HG02885 (cell line): ENCODE data around the gene PALLD.
A peak's percentile ranks its signal among the peaks of the same experiment; 100 is the strongest.

Experiments
- ATAC-seq: cut with Tn5 transposase; IDR thresholded peaks from one replicate; pipeline ENCODE4 v1.9.1; 2021; ENCODE audit warnings: mild to moderate bottlenecking; ENCODE audit not compliant: unreplicated experiment, poor library complexity

Gene PALLD

DNA sequence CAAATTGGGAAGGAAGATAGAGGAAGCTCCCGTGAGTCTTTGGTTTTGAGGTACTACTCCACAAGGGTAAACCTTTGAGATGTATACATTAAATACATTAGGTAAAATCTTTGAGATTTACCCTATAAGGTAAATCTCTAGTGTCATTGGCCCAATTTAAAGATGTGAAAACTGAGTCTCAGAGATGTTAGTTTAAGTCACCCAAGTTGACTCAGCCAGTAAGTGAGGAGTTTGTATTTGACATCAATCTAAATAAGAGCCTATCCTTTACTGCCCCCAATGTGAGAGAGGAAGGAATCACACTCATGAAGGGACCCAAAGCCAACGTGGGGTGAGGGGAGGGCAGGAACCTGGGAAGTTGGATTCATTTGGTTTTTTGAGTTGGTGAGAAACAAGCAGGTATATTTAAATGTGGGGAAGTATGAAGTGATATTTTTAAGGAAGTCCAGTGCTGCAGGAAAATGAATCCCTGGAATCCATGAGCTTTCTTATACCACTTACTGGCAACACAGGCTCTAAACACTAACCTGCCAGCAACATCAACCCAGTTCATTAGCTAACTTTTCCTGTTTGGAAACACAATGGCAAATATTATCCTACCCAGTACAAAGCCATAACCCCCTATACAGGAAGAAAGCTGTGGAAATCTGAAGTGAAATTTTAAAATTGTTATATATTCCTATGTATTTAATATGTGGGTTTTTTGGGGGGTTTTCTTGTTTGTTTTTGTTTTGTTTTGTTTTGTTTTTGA, 55.3 kb downstream of the PALLD start:
- ATAC-seq = peak; percentile 52

DNA sequence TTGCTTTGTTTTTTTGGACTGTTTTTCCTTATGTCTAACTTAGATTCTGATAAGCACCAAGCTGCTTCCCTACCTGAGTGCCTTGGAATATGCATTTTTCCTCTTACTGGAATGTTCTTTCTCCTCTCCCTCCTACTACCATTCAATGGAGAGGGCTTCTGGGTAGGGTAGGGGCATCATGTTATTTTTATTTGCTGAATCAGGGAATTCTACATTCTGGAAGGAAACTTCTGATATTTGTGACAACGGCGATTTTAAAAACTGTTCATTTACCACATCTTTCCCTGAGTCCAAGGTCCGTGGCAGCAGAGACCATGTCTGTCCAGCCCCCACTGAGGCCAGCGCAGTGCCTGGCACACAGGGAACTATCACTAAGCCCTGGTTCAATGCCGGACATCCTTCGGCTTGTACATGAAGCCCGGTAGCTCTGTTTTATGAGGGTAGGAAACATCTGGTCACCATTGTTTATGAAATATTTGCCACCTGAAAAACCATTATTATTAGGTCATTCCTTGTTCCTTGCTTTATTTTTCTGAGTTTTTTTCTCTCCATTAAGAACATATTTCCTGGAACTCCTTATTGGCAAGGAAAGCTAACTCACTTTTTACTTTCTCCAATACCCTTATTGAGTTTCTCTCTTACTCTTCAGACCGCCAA, 57.0 kb downstream of the PALLD start:
- no peak for ATAC-seq

DNA sequence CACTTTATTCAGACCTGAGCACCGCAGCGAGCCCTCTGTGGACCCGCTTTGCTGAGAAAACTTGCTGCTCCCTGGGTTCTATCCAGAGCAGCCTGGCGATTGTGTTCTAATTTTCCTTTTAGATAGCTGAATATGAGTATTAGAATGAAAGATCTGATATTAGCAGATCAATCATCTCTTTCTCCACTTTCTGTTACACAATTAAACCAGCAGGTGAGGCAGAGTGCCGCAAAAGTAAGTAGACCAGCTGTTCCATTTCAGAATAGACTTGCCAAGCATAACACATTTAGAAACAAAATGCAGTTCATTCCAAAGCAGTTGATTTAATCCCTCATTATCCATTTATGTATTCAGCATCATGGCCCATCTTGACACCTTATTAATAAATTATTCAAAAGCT, 58.6 kb downstream of the PALLD start:
- no peak for ATAC-seq

DNA sequence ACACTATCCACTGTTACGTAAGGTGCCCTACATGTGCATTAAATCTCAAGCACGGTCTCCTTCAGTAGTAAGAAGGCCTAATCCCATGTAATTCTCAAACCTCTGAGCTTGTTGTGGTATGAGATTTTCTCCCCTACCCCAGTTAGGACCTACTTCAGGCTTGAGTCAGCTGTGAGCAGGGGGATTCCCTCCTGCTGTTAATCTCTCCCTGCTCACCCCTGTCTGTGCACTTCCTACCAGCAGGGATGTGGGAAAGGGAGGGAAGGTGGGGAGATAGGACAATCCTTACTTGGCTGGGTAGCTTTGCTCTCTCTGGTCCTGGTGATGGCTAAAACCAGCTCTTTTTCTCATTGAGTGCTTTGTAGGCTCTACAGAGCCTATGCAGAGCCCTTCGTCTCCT, 60.8 kb downstream of the PALLD start:
- no peak for ATAC-seq

DNA sequence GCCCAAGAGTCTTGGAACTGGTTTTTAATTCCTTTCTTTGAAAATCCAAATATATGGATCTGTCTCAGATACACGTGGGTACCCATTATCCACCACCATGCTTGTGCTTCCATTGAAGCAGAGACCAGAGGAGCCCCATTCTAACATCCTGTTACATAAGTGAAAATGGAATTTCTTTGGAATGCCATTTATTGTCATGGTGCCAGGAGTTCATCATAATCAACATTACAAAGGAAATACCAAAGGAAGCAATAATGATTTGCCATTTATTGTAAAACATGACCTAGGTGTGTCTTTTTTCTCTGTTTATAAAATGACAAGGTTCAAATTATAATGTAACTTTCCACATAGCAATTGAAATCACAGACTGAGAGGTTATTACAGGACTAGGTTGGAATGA, 61.7 kb downstream of the PALLD start:
- no peak for ATAC-seq

DNA sequence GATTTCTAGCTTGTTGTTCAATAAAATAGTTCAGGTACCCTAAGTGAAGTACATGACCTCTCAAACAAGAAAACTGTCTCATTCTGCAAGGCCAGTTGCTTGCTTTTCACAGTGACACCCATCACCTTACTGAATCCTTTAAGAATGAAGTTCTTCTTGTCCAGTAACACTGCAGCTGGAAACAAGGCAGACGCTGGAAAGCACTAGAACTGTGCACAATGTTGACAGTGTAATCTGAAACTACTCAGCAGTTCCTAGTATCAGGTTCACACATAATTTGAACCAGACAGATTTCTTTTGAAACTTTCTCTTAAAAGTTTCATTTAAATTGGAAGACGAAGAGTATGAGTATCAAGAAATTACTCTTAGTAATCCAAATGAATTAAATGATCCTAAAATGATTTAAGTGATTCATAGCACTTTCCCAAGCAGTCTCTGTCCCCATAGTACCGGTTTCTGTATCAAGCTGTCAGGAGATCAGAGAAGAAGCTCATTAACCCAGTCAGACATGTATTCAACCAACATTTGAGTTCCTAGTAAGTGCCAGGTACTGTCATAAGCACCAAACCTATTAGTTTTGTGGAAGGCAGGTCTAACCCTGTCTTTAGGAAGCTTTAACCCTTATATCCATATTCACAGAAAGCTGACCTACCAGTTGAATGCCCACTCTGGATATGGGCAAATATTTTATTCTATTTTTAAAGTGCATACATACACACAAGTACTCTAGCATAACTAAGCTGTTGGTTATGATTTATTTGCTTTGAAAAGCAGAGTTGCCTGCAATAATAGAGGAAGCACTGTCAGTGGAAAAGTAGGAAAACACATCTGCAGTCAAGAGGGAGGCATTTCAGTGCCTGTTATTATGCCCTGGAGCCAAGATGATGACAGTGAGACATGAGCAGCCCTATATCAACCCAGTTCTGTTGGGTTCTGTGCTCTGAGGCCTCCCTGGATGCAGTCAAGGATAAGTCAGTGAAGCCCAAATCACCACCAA, 63.6 kb downstream of the PALLD start:
- ATAC-seq = no peak

DNA sequence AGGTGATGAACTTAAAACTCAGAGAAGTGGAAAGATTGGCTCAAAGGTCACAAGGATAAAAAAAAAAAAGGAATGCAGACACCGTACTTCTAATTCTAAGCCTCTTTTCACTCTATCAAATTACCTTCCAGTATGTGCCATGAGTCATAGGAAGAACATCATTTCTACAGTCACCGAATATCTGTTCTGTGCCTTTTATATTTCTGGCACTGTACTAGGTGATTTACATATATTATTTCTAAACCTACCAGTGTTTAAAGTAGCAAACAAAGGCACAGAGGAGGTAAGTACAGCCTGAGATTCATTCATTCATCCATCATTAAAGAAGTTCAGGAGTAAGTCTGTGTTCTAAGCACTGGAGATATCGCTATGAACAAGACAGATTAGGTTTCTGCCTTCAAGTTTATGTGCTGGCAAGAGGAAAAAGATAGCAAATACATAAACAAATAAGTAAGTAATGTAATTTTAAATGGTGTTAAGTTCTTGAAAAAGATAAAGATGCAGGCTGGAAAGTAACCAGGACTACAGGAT, 65.3 kb downstream of the PALLD start:
- no peak for ATAC-seq

DNA sequence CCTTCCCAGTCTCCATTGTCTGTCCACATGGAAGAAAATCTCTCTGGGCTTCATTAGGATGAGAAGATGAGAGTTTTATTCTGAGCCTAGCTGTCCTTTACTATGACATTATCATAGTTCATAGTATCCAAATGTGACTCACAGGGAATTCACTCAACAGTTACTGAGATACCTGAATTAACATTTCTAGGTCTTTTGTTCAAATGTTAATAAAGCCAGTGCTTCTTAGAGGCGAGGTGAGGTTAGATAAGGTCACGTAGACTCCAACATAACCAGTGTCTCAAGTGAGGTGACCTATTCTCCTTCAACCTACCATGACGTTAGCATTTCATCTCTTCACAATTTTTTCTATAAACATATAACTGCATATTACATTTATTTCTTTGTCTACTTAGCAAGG, 67.2 kb downstream of the PALLD start:
- no peak for ATAC-seq

DNA sequence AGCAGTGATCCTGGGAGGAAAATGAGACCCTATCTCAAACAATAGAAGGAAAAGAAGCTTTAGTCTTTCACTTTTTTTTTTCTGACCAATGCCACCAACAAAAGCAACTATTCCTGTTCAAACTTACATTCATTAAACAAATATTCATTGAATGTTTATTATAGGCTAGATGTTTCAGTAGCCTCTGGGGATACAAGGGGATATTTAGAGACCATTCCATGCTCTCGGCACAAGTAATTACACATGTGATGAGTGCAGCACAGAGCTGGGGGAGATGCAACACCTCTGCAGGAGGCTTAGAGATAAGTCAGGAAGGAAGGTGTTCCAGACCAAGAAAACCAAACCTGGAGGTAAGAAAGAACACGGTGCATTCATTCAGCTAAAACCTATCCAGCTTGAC, 68.3 kb downstream of the PALLD start:
- ATAC-seq = no peak

DNA sequence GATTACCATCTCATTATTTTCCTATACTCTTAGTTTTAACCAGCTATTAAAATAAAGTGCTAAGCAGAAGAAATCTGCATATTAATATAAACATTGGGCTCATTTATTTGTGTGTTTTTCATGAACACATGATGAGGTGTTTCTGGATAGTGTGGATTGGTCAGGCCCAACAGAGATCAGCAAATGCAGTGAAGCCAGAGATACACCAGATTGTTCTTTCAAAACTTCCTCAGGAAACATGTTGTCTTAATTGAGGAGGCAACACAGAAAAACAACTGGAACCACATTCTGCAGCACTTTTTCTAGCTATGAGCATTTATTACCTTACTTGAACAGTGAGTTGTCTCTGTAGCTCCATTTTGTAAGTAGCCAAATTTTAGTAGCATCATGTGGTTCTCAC, 69.9 kb downstream of the PALLD start:
- ATAC-seq = no peak

DNA sequence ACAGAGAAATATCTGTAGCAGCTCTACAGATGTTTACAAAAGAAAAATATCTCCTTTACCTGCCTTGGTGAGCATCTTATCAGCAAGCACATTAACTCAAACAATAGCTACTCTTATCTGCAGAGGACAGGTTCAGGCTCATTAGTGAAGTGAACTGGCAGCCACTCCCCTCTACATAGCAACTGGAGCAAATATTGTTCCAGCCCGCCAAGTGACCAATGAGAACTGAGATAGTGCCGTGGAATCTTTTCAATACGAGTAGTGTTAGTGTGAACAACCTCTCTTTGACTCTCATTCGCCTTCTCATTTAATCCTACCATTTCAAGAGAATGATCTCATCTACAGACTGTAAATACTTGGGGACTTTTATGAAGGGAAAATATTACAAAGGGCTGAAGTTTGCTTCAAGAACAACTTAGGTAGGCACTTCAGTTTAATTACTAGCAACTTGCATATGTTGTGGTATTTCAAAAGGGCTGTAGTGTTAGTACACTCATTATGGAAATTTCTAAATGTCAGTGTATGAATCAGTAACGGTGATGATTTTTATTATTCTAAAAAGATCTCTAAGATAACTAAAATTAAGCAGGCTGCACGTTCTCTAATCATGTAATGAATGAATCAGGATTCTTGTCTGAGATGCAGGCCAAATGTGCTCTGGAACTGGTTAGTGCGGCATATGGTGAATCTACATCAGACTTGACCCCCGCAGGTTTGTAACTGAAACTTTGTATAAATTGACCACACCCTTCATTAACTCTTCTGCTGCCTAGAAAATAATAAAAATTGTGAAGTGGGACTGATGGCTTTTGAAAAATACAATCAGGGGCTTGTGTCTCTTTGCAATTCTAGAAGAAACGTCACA, 72.4 kb downstream of the PALLD start:
- ATAC-seq = no peak

DNA sequence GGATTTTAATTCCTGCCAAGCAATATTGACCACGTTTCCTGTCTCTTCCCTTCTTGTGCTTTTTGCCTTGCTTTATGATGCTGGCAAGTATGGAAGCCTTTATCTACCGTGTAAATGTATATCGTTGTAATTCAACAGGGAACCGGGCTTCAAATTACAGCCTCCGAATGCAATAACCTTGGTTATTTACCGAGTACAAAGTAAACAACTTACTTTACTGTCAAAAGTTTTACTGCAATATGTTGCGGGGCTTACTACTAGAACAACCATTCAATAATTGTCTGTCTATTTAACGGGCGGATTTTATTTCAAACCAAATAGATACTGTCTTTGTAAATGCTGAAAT, 73.1 kb downstream of the PALLD start:
- ATAC-seq = no peak

DNA sequence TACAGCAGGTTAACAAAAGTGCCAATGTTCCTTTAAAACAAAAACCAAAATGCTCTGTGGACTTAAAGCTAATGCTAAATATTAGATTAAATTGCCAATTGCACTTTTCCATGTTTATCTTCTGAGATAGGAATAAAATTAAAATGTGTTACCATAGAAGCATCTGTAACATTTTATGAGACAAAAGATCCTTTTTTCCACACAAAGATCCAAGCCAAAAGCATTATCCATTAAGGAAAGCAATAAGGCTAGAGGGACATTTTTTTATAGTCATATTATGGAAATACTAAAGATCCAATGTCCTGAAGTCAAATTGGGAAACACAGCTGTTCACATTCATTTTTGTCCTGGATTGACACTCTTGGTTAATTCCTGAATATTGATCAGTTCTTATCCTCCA, 73.6 kb downstream of the PALLD start:
- ATAC-seq = no peak

DNA sequence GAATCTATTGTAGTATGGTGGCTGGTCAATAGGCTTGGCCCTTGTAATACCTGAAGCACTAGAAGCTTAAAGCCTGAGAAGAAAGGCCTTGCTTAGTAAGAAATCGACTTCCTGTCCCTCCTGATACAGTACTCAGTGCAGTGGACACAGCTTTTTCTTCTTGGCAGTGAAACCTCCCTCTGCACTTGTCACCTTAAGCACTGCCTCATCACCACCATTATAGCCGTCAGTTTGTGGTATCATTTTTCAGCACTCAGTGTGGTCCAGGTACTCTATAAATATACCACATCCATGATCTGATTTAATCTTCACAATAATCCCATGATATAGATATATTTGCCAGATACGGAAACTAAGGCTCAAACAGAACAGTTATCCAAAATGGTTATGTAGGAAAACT, 75.2 kb downstream of the PALLD start:
- ATAC-seq = no peak

DNA sequence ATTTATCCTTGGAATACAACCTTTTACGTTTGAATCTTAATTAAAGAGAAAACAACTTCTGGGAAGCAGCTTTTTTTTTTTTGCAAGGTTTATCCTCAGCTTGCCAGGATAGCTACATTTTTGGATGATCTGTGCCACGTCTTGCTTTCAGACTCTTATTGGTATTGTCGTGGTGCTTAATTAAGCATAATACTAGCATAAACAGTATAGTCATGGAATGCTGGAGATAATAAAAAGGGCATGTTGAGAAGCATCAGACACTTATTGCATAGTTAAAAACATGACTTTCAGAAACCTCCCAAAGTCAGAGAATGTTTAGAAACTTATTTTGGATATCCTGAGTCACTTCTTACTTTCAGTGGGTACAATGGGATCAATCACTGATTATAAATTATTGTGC, 77.0 kb downstream of the PALLD start:
- no peak for ATAC-seq

DNA sequence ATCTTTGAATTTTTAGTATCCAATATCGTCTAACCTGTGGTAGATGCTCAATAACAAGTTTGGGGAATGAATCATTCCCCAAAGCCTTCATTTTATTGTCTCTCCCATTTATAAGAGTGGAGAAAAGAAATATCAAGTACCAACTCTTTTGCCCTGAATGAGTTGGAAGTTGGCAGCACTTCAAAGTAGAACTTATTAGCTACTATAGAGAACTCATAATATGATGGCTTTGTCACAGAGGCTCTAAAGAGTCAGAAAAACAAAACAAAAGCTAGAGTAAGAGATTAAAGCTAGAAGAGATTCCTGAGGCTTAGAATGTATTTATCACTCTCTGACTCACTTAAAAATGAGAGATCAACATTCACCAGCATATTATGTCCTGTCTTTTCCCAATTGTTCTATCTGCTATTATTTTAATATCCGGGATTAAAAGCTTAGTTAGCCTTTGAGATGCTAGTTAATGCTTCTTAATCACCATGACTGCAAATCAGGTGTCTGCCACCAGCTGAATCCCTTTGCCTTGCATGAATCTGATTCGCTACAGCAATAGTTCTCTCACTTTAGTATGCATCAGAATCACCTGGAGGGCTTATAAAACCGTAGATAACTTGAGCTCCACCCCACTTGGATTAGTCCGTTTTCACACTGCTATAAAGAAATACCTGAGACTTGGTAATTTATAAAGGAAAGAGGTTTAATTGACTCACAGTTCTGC, 77.9 kb downstream of the PALLD start:
- no peak for ATAC-seq

DNA sequence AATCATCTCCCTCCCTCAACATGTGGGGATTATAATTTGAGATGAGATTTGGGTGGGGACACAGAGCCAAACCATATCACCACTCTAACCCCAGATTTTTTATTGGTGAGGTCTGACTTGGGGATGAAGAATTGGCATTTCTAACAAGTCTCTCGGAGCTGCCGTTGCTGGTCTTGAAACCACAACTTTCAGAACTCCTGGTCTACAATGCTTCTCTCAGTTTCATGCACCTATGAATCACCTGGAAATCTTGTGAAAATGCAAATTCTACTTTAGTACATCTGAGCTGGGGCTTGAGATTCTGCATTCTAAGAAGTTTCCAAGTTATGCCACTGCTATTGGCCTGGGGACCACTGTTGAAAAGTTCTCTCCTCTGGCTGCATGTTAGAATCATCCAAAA, 78.6 kb downstream of the PALLD start:
- no peak for ATAC-seq

DNA sequence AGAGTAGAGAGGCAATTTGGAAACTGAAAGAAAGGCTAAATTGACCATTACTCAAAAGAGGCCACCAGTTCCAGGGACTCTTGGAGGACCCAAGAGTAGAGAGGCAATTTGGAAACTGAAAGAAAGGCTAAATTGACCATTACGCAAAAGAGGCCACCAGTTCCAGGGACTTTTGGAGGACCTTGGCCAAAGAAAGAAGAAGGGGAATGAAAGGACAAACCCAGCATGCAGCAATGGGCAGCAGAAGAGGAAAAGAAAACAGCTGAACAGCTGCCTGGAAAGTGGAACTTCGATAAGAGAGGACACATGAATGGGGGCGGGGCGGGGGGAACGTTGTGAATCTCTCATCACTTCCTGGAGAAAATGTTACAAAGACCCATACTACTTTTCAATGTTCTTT, 80.8 kb downstream of the PALLD start:
- ATAC-seq = no peak

DNA sequence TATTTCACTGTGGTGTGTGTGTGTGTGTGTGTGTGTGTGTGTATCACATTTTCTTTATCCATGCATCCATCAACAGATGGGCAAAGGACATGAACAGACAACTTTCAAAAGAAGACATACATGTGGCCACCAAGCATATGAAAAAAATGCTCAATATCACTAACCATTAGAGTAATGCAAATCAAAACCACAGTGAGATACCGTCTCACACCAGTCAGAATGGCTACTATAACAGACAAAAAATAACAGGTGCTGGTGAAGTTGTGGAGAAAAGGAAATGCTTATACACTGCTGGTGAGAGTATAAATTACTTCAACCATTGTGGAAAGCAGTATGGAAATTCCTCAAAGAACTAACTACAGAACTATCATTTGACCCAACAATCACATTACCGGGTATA, 83.4 kb downstream of the PALLD start:
- no peak for ATAC-seq
